HCT116 (cell line): ENCODE data around the gene C5AR1.

Experiments used
- CTCF ChIP-seq, 3 experiments: fragments of 200-600 bp in 1 of 3; sonication (generic) in 1 of 3; IDR thresholded peaks in 2 of 3; conservative IDR thresholded peaks in 1 of 3; 2 replicates each; pipeline ENCODE4 v1.5.1; 2012 to 2017; ENCODE audit warnings: low read depth in 2 of 3, low read length in 2 of 3, antibody characterized with exemption in 1 of 3, borderline replicate concordance in 1 of 3, control low read depth in 1 of 3, mild to moderate bottlenecking in 1 of 3, mixed read lengths in 1 of 3, mixed run types in 1 of 3, moderate library complexity in 1 of 3; ENCODE audit not compliant: insufficient read depth in 1 of 3
- ELF1 ChIP-seq: IDR thresholded peaks from 2 replicates; pipeline ENCODE4 v1.6.1; 2012; ENCODE audit warnings: low read depth, borderline replicate concordance
- EZH2 ChIP-seq: fragments of 200-600 bp; sonication (generic); IDR thresholded peaks from 2 replicates; pipeline ENCODE4 v1.6.1; 2017; ENCODE audit warnings: antibody characterized with exemption, mixed run types
- JUND ChIP-seq: IDR thresholded peaks from 2 replicates; pipeline ENCODE4 v1.6.1; 2012
- MAX ChIP-seq: IDR thresholded peaks from 2 replicates; pipeline ENCODE4 v1.6.1; 2012
- POLR2AphosphoS5 ChIP-seq: IDR thresholded peaks from 2 replicates; pipeline ENCODE4 v1.6.1; 2011; ENCODE audit warnings: mild to moderate bottlenecking, low read depth, low read length, moderate library complexity
- REST ChIP-seq: IDR thresholded peaks from 2 replicates; pipeline ENCODE4 v1.6.1; 2012; ENCODE audit warnings: low read depth
- ZBTB33 ChIP-seq: IDR thresholded peaks from 2 replicates; pipeline ENCODE4 v1.6.1; 2011; ENCODE audit warnings: mild to moderate bottlenecking, low read length, moderate library complexity; ENCODE audit not compliant: insufficient replicate concordance; ENCODE audit errors: extremely low read depth
- ZFX ChIP-seq: fragments of 450-650 bp; IDR thresholded peaks from 2 replicates; pipeline ENCODE4 v1.6.1; 2017
- ZNF274 ChIP-seq: fragments of 200-500 bp; sonication (Bioruptor generic); IDR thresholded peaks from 2 replicates; pipeline ENCODE4 v1.6.1; 2014; ENCODE audit warnings: mild to moderate bottlenecking, low read depth, low read length, inconsistent platforms

- TF ChIP-seq CTCF (IDR thresholded peaks at IDR 0.05 in 2 of 3, conservative IDR thresholded peaks at IDR 0.05 in 1 of 3; ENCODE audit: borderline replicate concordance in 1 of 3, insufficient read depth in 1 of 3, low read depth in 2 of 3, low read length in 2 of 3) (no peak), ELF1 (no peak), POLR2AphosphoS5 (no peak), EZH2 (no peak), MAX (no peak), ZNF274 (no peak), REST (no peak), ZFX (no peak), JUND (no peak), ZBTB33 (no peak)
Observed at GRCh38 chr19:47310323-47310722, 662 bp downstream of the C5AR1 start.
